T-helper 17 cell (primary cell): ENCODE results near the gene ARAP1. TPM values are rescaled to one million over a fixed set of nuclear protein-coding genes. Genes with fewer than 3 reads are reported as not detected.
A peak's percentile ranks its signal among the peaks of the same experiment; 100 is the strongest.

Source experiments
- ATAC-seq: fragments of 150-1000 bp; cut with Tn5 transposase; 2 replicates; pipeline ENCODE4 v1.10.0; 2021; ENCODE audit warnings: mild to moderate bottlenecking, moderate library complexity
- DNase-seq, 3 donors: peaks; one replicate each; pipeline versions ENCODE4 v3.0.0 to v3.0.0-alpha.2; 2020 to 2021
- H3K9me3 ChIP-seq: one replicate; pipeline ENCODE4 v1.7.0; 2013; ENCODE audit warnings: low read length, mild to moderate bottlenecking; ENCODE audit not compliant: control insufficient read depth, poor library complexity, severe bottlenecking
- H3K27ac Mint-ChIP-seq: one replicate; pipeline ENCODE4 v1.8.0; 2022; ENCODE audit warnings: mild to moderate bottlenecking, moderate library complexity, mixed read lengths
- H3K27me3 Mint-ChIP-seq: one replicate; pipeline ENCODE4 v1.8.0; 2022; ENCODE audit warnings: mixed read lengths
- H3K36me3 Mint-ChIP-seq: one replicate; pipeline ENCODE4 v1.8.0; 2022; ENCODE audit warnings: low read depth, mixed read lengths
- H3K4me1 Mint-ChIP-seq: one replicate; pipeline ENCODE4 v1.8.0; 2022; ENCODE audit warnings: mild to moderate bottlenecking, mixed read lengths
- H3K4me3 Mint-ChIP-seq: one replicate; pipeline ENCODE4 v1.8.0; 2022; ENCODE audit warnings: mild to moderate bottlenecking, moderate library complexity, mixed read lengths
- total RNA-seq, 4 donors: library from RNA in 2 of 4; stranded (reverse) in 2 of 4; gene quantifications; one replicate each; pipeline ENCODE4 v1.2.3 and lab custom pipeline; 2022 to 2026

The ARAP1 gene
- total RNA-seq, 2 donors from 2014 or later: 93.3 to 108 TPM

DNA sequence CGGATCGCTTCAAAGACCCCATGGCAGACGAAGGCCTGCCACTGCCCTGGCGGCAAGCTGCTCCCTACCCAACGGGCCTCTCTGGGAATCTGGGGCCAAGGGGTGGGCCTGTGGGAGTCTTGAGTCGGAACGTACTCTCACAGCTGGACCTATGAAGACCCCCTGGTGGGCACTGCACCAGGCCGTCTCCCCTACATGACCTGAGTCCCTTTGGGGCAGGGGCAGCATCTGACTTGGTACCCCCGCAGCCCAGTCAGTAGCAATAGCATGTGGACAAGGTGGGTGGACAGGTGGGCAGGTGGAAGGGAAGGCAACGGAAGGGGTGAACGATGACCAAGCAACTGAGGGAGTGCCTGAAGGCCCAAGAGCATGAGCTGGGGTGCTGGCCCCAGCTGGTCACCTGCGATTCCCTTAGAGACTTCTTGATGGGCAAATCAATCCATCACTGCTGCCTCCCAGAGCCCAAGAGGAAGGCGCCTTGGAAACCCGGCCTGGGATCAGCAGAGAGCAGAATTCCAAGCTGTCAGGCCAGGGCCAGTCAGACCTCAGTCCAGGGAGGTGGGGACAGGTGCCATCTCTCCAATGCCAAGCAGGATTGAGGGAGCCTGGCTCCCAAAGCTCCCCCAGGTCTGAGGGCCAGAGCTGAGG is 35.3 kb downstream of the ARAP1 start:
- Mint-ChIP-seq H3K4me3 (no peak overlapping the region), H3K27ac (no peak overlapping the region), H3K4me1 (peaks cover 43% of the 10 kb centered on the region), H3K27me3 (no peaks in the 10 kb centered on the region), H3K36me3 (peaks cover 5% of the 10 kb centered on the region)
- no peaks in the 10 kb centered on the region for H3K9me3 ChIP-seq
- DNase-seq (no peak), ATAC-seq (no peak)

DNA sequence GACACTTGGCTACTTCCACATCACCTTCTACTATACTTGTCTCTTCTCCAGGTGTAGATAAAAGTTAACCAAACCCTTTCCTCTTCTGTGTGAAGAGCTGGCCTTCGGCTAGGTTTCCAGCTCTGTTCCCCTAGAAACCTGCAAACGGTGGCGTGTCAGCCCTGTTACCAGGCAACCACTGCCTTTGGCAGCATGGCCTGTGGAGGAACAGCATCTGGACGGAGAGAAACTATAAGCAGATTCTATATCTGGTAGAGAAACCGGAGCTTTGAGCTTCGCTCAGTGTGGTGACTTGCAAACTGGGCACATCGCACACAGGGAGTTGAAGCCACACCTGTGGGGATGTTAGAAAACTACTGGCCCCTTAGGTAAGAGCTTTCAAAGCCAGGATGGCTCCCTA is 35.9 kb downstream of the ARAP1 start:
- no peak overlapping the region for H3K4me3 Mint-ChIP-seq
- H3K27ac Mint-ChIP-seq: no peak overlapping the region
- H3K27me3 Mint-ChIP-seq: no peaks in the 10 kb centered on the region
- peaks cover 37% of the 10 kb centered on the region for H3K4me1 Mint-ChIP-seq
- DNase-seq (no peak), ATAC-seq (no peak)
- H3K9me3 ChIP-seq: no peaks in the 10 kb centered on the region
- peaks cover 5% of the 10 kb centered on the region for H3K36me3 Mint-ChIP-seq

DNA sequence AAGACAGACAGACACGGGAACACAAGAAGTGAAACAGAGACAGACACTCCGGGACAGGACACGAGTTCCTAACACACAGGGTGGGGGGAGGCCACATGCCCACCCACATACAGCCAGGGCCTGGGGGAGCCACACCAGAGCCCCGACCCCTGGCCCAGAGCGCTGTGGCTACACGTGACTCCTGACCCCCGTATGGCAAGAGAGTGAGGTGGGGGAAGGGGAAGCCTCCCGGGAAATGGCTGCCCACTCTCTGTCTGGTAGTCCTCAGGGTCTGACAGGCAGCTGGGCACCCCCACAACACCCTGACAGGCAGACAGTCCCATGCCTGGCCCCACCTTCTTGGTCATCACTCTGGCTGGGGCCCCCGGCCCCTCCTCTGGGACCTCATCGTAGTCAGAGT is 39.4 kb downstream of the ARAP1 start:
- peaks cover 17% of the 10 kb centered on the region for H3K4me1 Mint-ChIP-seq
- no peaks in the 10 kb centered on the region for H3K9me3 ChIP-seq
- ATAC-seq: no peak
- peaks cover 4% of the 10 kb centered on the region for H3K36me3 Mint-ChIP-seq
- H3K27me3 Mint-ChIP-seq: no peaks in the 10 kb centered on the region
- peak overlapping the region; percentile 71 for H3K27ac Mint-ChIP-seq
- H3K4me3 Mint-ChIP-seq: no peak overlapping the region
- DNase-seq: no peak

- ATAC-seq: no peak
- H3K9me3 ChIP-seq: no peaks in the 10 kb centered on the region
- Mint-ChIP-seq H3K27ac (peak overlapping the region; percentile 71), H3K4me1 (peaks cover 21% of the 10 kb centered on the region), H3K27me3 (no peaks in the 10 kb centered on the region), H3K4me3 (no peak overlapping the region), H3K36me3 (peaks cover 6% of the 10 kb centered on the region)
- no peak for DNase-seq
Measured at GRCh38 chr11:72712168-72712751, 39.9 kb downstream of the ARAP1 start.

GRCh38 chr11:72711141-72711540 is 41.1 kb downstream of the ARAP1 start:
- ATAC-seq (no peak), DNase-seq (no peak)
- H3K9me3 ChIP-seq: no peaks in the 10 kb centered on the region
- H3K4me1 Mint-ChIP-seq: peaks cover 21% of the 10 kb centered on the region
- H3K36me3 Mint-ChIP-seq: peaks cover 8% of the 10 kb centered on the region
- H3K27ac Mint-ChIP-seq: peak overlapping the region; percentile 74
- H3K4me3 Mint-ChIP-seq: no peak overlapping the region
- H3K27me3 Mint-ChIP-seq: no peaks in the 10 kb centered on the region

DNA sequence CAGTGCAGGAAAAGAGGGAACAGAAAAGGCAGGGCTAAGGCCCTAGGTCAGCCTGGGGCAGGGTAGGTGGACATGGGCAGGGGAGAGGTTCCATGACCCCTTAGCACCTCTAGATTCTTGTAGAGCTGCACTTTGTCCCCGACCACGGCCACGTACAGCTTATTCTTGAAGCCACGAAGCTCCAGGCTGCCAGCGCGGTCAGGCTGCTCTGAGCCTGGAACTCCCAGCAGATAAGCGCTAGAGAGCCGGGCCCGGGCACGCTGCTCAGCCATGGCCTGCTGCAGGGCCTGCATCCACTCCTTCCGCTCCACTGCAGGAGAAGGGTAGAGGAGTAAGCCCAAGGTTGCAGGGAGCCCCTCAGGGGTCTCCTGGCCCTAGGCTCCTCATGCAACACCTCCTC is 41.9 kb downstream of the ARAP1 start:
- DNase-seq (no peak), ATAC-seq (no peak)
- no peaks in the 10 kb centered on the region for H3K9me3 ChIP-seq
- H3K27me3 Mint-ChIP-seq: no peaks in the 10 kb centered on the region
- H3K4me1 Mint-ChIP-seq: peaks cover 22% of the 10 kb centered on the region
- H3K27ac Mint-ChIP-seq: peak overlapping the region; percentile 74
- H3K36me3 Mint-ChIP-seq: peaks cover 9% of the 10 kb centered on the region
- no peak overlapping the region for H3K4me3 Mint-ChIP-seq

- Mint-ChIP-seq H3K27ac (peak overlapping the region; percentile 79), H3K4me1 (peaks cover 17% of the 10 kb centered on the region), H3K27me3 (no peaks in the 10 kb centered on the region), H3K36me3 (peaks cover 9% of the 10 kb centered on the region), H3K4me3 (no peak overlapping the region)
- DNase-seq: no peak
- no peak for ATAC-seq
- no peaks in the 10 kb centered on the region for H3K9me3 ChIP-seq
Measured at GRCh38 chr11:72709478-72710238, 42.5 kb downstream of the ARAP1 start.

GRCh38 chr11:72707032-72707431 is 45.2 kb downstream of the ARAP1 start:
- Mint-ChIP-seq H3K4me3 (no peak overlapping the region), H3K36me3 (peaks cover 9% of the 10 kb centered on the region), H3K27ac (no peak overlapping the region), H3K4me1 (peaks cover 14% of the 10 kb centered on the region), H3K27me3 (no peaks in the 10 kb centered on the region)
- no peaks in the 10 kb centered on the region for H3K9me3 ChIP-seq
- ATAC-seq: no peak
- DNase-seq: no peak

DNA sequence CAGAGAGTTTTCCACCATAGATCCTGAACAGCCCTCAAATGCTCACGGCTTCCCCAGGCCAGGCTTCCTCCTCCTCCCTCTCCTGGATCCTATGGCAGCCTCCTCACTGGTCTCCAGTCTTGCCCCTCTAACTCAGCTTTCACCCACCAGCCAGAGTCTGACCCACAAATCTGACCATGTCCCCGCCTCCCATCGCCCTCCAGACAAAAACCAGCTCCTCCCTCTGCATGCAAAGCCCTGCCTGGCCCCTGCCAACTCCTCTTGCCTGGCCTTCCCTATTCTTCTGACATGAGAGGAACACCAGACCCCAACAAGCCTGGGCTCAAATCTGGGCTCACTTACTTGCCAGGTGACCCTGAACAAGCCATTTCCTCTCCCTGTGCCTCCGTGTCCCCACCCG is 45.6 kb downstream of the ARAP1 start:
- ATAC-seq: no peak
- H3K36me3 Mint-ChIP-seq: peaks cover 9% of the 10 kb centered on the region
- H3K4me1 Mint-ChIP-seq: peaks cover 14% of the 10 kb centered on the region

DNA sequence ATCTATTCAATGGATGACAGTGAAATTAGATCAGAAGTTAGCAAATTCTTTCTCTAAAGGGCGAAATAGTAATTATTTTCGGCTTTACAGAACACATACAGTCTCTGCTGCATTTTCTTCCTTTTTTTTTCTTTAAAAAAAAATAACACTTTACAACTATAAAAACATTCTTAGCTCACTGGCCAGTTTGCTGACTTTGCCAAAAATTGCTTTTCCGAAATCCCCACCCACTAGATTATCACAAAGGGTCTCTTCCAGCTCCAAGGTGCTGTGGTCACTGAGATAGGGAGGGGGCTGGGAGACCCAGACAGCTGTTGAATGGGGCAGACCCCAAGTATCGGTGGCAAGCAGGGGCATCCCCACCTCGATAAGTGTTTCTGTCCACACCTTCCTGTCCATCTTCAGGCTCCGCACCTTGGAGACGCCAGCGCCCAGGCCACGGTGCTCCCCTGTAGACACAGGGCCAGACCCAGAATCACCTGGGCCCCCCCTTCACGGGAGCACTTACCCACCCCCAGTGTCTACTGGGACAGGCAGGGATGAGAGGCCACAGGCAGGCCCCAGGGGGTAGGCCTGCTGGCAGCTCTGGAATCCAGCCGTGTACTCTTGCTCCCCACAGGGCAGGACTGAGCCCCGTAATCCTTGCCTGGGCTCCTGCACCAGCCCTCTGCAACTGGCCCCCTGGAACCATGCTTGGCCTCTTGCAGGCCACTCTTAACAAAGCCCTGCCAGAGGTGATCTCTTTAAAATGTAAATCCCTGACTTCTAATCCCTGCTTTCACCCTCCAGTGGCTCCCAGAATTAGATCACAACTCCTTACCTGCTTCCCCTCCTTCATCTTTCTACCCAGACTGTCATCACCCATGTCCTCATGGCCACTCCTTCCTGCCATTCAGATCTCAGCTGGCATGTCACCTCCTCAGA is 46.5 kb downstream of the ARAP1 start:
- no peak for DNase-seq
- Mint-ChIP-seq H3K4me3 (no peak overlapping the region), H3K27me3 (no peaks in the 10 kb centered on the region), H3K4me1 (peaks cover 11% of the 10 kb centered on the region), H3K27ac (peak overlapping the region; percentile 89), H3K36me3 (peaks cover 11% of the 10 kb centered on the region)
- ATAC-seq: no peak
- H3K9me3 ChIP-seq: no peaks in the 10 kb centered on the region

More for the DNA sequence above, 45.6 kb downstream of the ARAP1 start:
- H3K4me3 Mint-ChIP-seq: no peak overlapping the region
- no peaks in the 10 kb centered on the region for H3K27me3 Mint-ChIP-seq
- H3K27ac Mint-ChIP-seq: peak overlapping the region; percentile 89
- no peaks in the 10 kb centered on the region for H3K9me3 ChIP-seq
- no peak for DNase-seq

DNA sequence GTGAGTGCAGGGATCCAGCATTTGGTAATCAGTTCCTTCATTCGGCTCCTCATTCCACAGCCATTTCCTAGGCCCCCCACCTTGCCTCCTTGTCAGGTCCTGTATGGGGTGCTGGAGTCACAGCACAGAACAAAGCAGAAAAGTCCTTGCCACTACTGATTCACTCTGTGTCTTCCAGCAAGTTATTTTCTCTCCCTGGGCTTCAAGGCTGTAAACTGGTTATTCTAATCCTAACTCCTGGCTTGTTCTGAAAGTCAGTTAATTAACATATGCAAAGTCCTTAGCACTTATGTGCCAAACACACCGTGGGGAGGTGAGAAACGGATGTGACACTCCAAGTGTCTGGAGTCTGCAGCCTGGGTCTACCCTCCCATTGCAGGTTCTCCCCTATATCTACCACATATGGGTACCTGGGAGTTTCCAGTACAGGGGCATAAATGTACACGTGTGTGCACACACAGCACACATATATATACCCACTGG is 47.4 kb downstream of the ARAP1 start:
- Mint-ChIP-seq H3K27ac (peak overlapping the region; percentile 89), H3K27me3 (no peaks in the 10 kb centered on the region), H3K4me3 (no peak overlapping the region), H3K36me3 (peaks cover 12% of the 10 kb centered on the region), H3K4me1 (peaks cover 13% of the 10 kb centered on the region)
- DNase-seq (no peak), ATAC-seq (no peak)
- H3K9me3 ChIP-seq: no peaks in the 10 kb centered on the region

GRCh38 chr11:72704028-72704782 is 48.0 kb downstream of the ARAP1 start:
- ATAC-seq (no peak), DNase-seq (no peak)
- H3K4me1 Mint-ChIP-seq: peaks cover 14% of the 10 kb centered on the region

More at GRCh38 chr11:72704028-72704782, 48.0 kb downstream of the ARAP1 start:
- Mint-ChIP-seq H3K27ac (peak overlapping the region; percentile 89), H3K27me3 (no peaks in the 10 kb centered on the region), H3K4me3 (no peak overlapping the region), H3K36me3 (peaks cover 15% of the 10 kb centered on the region)
- no peaks in the 10 kb centered on the region for H3K9me3 ChIP-seq
